Erythroblast (primary cell): ENCODE data around the gene DENND2A.
"Not testable (repeated sequence)": the region's sequence is repeated elsewhere in the genome, so short reads cannot be mapped to it uniquely, and the experiment has no call there.

ENCODE experiments used
- GATA1 ChIP-seq: IDR thresholded peaks from 2 replicates; pipeline ENCODE4 v1.6.1; 2011; ENCODE audit warnings: low read depth, mild to moderate bottlenecking, control low read depth, low read length, moderate library complexity
- POLR2A ChIP-seq: IDR thresholded peaks from 2 replicates; pipeline ENCODE4 v1.6.1; 2011; ENCODE audit warnings: mild to moderate bottlenecking, low read length

DNA sequence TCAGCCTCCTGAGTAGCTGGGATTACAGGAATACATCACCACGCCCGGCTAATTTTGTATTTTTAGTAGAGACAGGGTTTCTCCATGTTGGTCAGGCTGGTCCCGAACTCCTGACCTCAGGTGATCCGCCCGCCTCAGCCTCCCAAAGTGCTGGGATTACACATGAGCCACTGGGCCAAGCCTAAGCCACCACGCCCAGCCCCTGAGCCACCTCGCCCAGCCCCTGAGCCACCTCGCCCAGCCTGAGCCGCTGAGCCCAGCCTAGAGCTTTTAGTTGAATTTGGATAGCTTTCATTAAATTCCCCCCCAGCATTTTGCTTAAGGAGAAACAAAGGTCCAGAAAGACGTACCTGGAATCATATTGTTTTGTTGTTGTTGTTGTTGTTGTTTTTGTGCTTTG, 29.2 kb upstream of the DENND2A start:
- not testable (repeated sequence) for TF ChIP-seq POLR2A, GATA1
